ENCODE results near the gene SAT2. TPM values are rescaled to one million over a fixed set of nuclear protein-coding genes. Genes with fewer than 3 reads are reported as not detected.
A peak's percentile ranks its signal among the peaks of the same experiment; 100 is the strongest.

The SAT2 gene
- total RNA-seq, 6 experiments from 2014 or later: 39.2 to 55.0 (median 43.5) TPM

- H3K9me3 Mint-ChIP-seq: no peaks in the 10 kb centered on the region
- no peak overlapping the region for H3K4me3 Mint-ChIP-seq
- no peak for TF ChIP-seq CTCF (IDR thresholded peaks at IDR 0.05)
- no peaks in the 10 kb centered on the region for H3K27me3 Mint-ChIP-seq (ENCODE audit: insufficient read depth)
- peaks cover 17% of the 10 kb centered on the region for H3K36me3 Mint-ChIP-seq (ENCODE audit: low read depth)
- no peak overlapping the region for H3K27ac Mint-ChIP-seq
- no peak for DNase-seq
- no peaks in the 10 kb centered on the region for H3K4me1 Mint-ChIP-seq (ENCODE audit: low read depth)
These were observed 40.2 kb upstream of the SAT2 start for GRCh38 chr17:7667656-7668406.

- H3K4me1 Mint-ChIP-seq (ENCODE audit: low read depth): no peaks in the 10 kb centered on the region
- no peak for TF ChIP-seq CTCF (IDR thresholded peaks at IDR 0.05)
- no peak overlapping the region for H3K4me3 Mint-ChIP-seq
- no peak for DNase-seq
- H3K36me3 Mint-ChIP-seq (ENCODE audit: low read depth): 0 out of 2 replicates have a peak, but pooled peaks cover 4% of the 10 kb centered on the region
- no peaks in the 10 kb centered on the region for H3K9me3 Mint-ChIP-seq
- no peak overlapping the region for H3K27ac Mint-ChIP-seq
- H3K27me3 Mint-ChIP-seq (ENCODE audit: insufficient read depth): peaks cover 33% of the 10 kb centered on the region
These were observed 29.5 kb upstream of the SAT2 start for GRCh38 chr17:7656958-7657609.

- H3K27ac Mint-ChIP-seq: no peak overlapping the region
- H3K4me3 Mint-ChIP-seq: no peak overlapping the region
- peaks cover 40% of the 10 kb centered on the region for H3K27me3 Mint-ChIP-seq (ENCODE audit: insufficient read depth)
- no peak for TF ChIP-seq CTCF (IDR thresholded peaks at IDR 0.05)
- no peaks in the 10 kb centered on the region for H3K9me3 Mint-ChIP-seq
- no peak for DNase-seq
- 0 out of 2 replicates have a peak, but pooled peaks cover 4% of the 10 kb centered on the region for H3K36me3 Mint-ChIP-seq (ENCODE audit: low read depth)
- H3K4me1 Mint-ChIP-seq (ENCODE audit: low read depth): peaks cover 3% of the 10 kb centered on the region
These were observed 27.9 kb upstream of the SAT2 start for GRCh38 chr17:7655541-7655840.

- Mint-ChIP-seq H3K27me3 (ENCODE audit: insufficient read depth) (peaks cover 45% of the 10 kb centered on the region), H3K9me3 (no peaks in the 10 kb centered on the region), H3K4me3 (no peak overlapping the region), H3K36me3 (ENCODE audit: low read depth) (0 out of 2 replicates have a peak, but pooled peaks cover 4% of the 10 kb centered on the region), H3K27ac (no peak overlapping the region), H3K4me1 (ENCODE audit: low read depth) (peaks cover 8% of the 10 kb centered on the region)
- TF ChIP-seq CTCF (IDR thresholded peaks at IDR 0.05): no peak
- peak; percentile 5 for DNase-seq
These were observed 27.4 kb upstream of the SAT2 start for GRCh38 chr17:7654832-7655540.

- TF ChIP-seq CTCF (IDR thresholded peaks at IDR 0.05): no peak
- Mint-ChIP-seq H3K27ac (no peak overlapping the region), H3K4me3 (no peak overlapping the region), H3K36me3 (ENCODE audit: low read depth) (no peaks in the 10 kb centered on the region), H3K9me3 (no peaks in the 10 kb centered on the region), H3K4me1 (ENCODE audit: low read depth) (peaks cover 10% of the 10 kb centered on the region), H3K27me3 (ENCODE audit: insufficient read depth) (peaks cover 52% of the 10 kb centered on the region)
- DNase-seq: no peak
These were observed 25.1 kb upstream of the SAT2 start for GRCh38 chr17:7652388-7653356.

Data from HFFc6 (cell line).